HL-60 (cell line): ENCODE data around the gene THRB.

Source experiments
- DNase-seq, 2 experiments: peaks; one replicate each; pipeline ENCODE4 v3.0.0-alpha.2; 2010 to 2020; ENCODE audit warnings: low read depth in 1 of 2, low spot score in 1 of 2
- H3K27ac ChIP-seq: fragments of 250-450 bp; sonication (Bioruptor Pico); replicated peaks from 2 replicates; pipeline ENCODE4 v1.5.1; 2020; ENCODE audit warnings: mild to moderate bottlenecking, moderate library complexity
- H3K27me3 ChIP-seq: fragments of 250-450 bp; sonication (Bioruptor Pico); 2 replicates; pipeline ENCODE4 v1.5.1; 2021; ENCODE audit warnings: mild to moderate bottlenecking, moderate library complexity; ENCODE audit not compliant: insufficient read depth, poor library complexity, severe bottlenecking
- H3K4me3 ChIP-seq: replicated peaks from 2 replicates; pipeline ENCODE4 v1.5.1; 2011; ENCODE audit warnings: mild to moderate bottlenecking, control low read depth, low read length; ENCODE audit not compliant: insufficient read depth
- CTCF ChIP-seq: IDR thresholded peaks from one replicate; pipeline ENCODE4 v1.5.1; 2011; ENCODE audit warnings: low read length, control low read depth, inconsistent platforms; ENCODE audit not compliant: insufficient read depth
- GABPA ChIP-seq: IDR thresholded peaks from 2 replicates; pipeline ENCODE4 v1.6.1; 2012; ENCODE audit warnings: low read depth
- POLR2AphosphoS5 ChIP-seq: IDR thresholded peaks from 2 replicates; pipeline ENCODE4 v1.6.1; 2012; ENCODE audit warnings: low read depth
- SPI1 ChIP-seq: IDR thresholded peaks from 2 replicates; pipeline ENCODE4 v1.6.1; 2012; ENCODE audit warnings: low read depth, mild to moderate bottlenecking, borderline replicate concordance
- TF ChIP-seq, protein P1 (sequence below): IDR thresholded peaks from 2 replicates; pipeline ENCODE4 v1.6.1; 2012; ENCODE audit warnings: low read depth; ENCODE audit not compliant: insufficient replicate concordance

Gene THRB

GRCh38 chr3:24119321-24119751 is 375.3 kb downstream of the THRB start:
- no peak for TF ChIP-seq POLR2AphosphoS5
- TF ChIP-seq SPI1 = no peak
- no peak for TF ChIP-seq GABPA
- TF ChIP-seq, protein P1, sequence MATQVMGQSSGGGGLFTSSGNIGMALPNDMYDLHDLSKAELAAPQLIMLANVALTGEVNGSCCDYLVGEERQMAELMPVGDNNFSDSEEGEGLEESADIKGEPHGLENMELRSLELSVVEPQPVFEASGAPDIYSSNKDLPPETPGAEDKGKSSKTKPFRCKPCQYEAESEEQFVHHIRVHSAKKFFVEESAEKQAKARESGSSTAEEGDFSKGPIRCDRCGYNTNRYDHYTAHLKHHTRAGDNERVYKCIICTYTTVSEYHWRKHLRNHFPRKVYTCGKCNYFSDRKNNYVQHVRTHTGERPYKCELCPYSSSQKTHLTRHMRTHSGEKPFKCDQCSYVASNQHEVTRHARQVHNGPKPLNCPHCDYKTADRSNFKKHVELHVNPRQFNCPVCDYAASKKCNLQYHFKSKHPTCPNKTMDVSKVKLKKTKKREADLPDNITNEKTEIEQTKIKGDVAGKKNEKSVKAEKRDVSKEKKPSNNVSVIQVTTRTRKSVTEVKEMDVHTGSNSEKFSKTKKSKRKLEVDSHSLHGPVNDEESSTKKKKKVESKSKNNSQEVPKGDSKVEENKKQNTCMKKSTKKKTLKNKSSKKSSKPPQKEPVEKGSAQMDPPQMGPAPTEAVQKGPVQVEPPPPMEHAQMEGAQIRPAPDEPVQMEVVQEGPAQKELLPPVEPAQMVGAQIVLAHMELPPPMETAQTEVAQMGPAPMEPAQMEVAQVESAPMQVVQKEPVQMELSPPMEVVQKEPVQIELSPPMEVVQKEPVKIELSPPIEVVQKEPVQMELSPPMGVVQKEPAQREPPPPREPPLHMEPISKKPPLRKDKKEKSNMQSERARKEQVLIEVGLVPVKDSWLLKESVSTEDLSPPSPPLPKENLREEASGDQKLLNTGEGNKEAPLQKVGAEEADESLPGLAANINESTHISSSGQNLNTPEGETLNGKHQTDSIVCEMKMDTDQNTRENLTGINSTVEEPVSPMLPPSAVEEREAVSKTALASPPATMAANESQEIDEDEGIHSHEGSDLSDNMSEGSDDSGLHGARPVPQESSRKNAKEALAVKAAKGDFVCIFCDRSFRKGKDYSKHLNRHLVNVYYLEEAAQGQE = no peak
- no peak for TF ChIP-seq CTCF
- H3K4me3 ChIP-seq = no peak overlapping the region
- no peak overlapping the region for H3K27ac ChIP-seq
- DNase-seq = no peak
- H3K27me3 ChIP-seq = no peaks in the 10 kb centered on the region

GRCh38 chr3:24117508-24117907 is 377.1 kb downstream of the THRB start:
- no peak overlapping the region for H3K4me3 ChIP-seq
- DNase-seq = no peak
- no peak overlapping the region for H3K27ac ChIP-seq
- no peaks in the 10 kb centered on the region for H3K27me3 ChIP-seq
- no peak for TF ChIP-seq SPI1
- no peak for TF ChIP-seq POLR2AphosphoS5
- TF ChIP-seq CTCF = no peak
- no peak for TF ChIP-seq GABPA

DNA sequence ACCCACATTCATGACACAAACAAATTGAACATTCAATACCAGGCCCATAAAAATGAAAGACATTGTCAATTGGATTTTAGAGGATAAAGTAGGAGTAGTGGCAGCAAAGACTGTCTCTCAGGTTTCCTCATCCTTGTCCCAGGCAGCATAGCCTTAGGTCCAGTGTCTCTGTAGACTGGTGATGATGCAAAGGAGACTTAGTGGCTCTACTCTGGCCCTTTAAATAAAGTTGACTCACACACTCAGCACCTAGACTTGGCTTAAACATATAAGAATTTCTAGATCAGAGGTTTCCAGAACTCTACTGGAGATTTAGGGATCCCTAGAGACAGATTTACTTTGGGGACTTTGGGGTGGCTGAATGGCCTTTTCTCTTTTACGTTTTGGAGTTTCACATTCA is 382.9 kb downstream of the THRB start:
- no peak for DNase-seq
- H3K27ac ChIP-seq = no peak overlapping the region
- H3K4me3 ChIP-seq = no peak overlapping the region
- TF ChIP-seq GABPA (no peak), SPI1 (no peak), CTCF (no peak), POLR2AphosphoS5 (no peak)
- TF ChIP-seq, protein P1 = no peak
- H3K27me3 ChIP-seq = no peaks in the 10 kb centered on the region

GRCh38 chr3:24110051-24110450 is 384.6 kb downstream of the THRB start:
- H3K4me3 ChIP-seq = no peak overlapping the region
- DNase-seq = no peak
- H3K27me3 ChIP-seq = no peaks in the 10 kb centered on the region
- H3K27ac ChIP-seq = no peak overlapping the region
- TF ChIP-seq, protein P1 = no peak
- TF ChIP-seq CTCF (no peak), POLR2AphosphoS5 (no peak), GABPA (no peak), SPI1 (no peak)
